Kidney (tissue), 14 donors: ENCODE results near the gene PTPRT. TPM values are rescaled to one million over a fixed set of nuclear protein-coding genes. Genes with fewer than 3 reads are reported as not detected.

Source experiments
- DNase-seq, 5 donors: peaks; one replicate each; pipeline ENCODE4 v3.0.0-alpha.2; 2013 to 2020
- FAIRE-seq: peaks from 2 replicates; lab custom pipeline; 2012; peaks lifted over from hg19 to GRCh38; lab: Jason Lieb, UNC
- H3K27ac ChIP-seq, 2 donors: one replicate each; pipeline ENCODE4 v1.7.0; 2013; ENCODE audit warnings: low read depth in 2 of 2, low read length in 2 of 2, inconsistent platforms in 1 of 2
- H3K27me3 ChIP-seq: one replicate; pipeline ENCODE4 v1.7.1; 2013; ENCODE audit warnings: low read length, inconsistent platforms; ENCODE audit not compliant: control insufficient read depth, insufficient read depth
- H3K36me3 ChIP-seq, 3 donors: one replicate each; pipeline versions ENCODE4 v1.7.0 to v1.7.1; 2013; ENCODE audit warnings: low read length in 3 of 3, control low read depth in 1 of 3, inconsistent platforms in 1 of 3; ENCODE audit not compliant: insufficient read depth in 3 of 3, control insufficient read depth in 2 of 3
- H3K4me1 ChIP-seq, 3 donors: one replicate each; pipeline versions ENCODE4 v1.7.0 to v1.7.1; 2013; ENCODE audit warnings: low read length in 3 of 3, inconsistent platforms in 1 of 3, low read depth in 1 of 3; ENCODE audit not compliant: control insufficient read depth in 2 of 3, insufficient read depth in 2 of 3
- H3K4me3 ChIP-seq, 3 donors: one replicate each; pipeline versions ENCODE4 v1.7.0 to v1.8.1; 2013; ENCODE audit warnings: low read length in 3 of 3, control low read depth in 1 of 3, inconsistent platforms in 1 of 3
- H3K9ac ChIP-seq, 3 donors: one replicate each; pipeline versions ENCODE4 v1.7.0 to v1.7.1; 2013; ENCODE audit warnings: low read length in 3 of 3, control low read depth in 1 of 3, inconsistent platforms in 1 of 3
- H3K9me3 ChIP-seq, 3 donors: one replicate each; pipeline versions ENCODE4 v1.7.0 to v1.7.1; 2013; ENCODE audit warnings: low read length in 3 of 3, control low read depth in 1 of 3, inconsistent platforms in 1 of 3; ENCODE audit not compliant: control insufficient read depth in 2 of 3, insufficient read depth in 1 of 3
- CTCF ChIP-seq: IDR thresholded peaks from 3 replicates; pipeline ENCODE4 v1.5.1; 2012; ENCODE audit warnings: mild to moderate bottlenecking, moderate library complexity, borderline replicate concordance; ENCODE audit not compliant: insufficient read depth; ENCODE audit errors: extremely low read depth
- intact Hi-C: fragments of 100-400 bp; cut with DNase I; formaldehyde crosslinking; loops from one replicate; pipeline ENCODE4 v1.11.1; 2022
- polyA plus RNA-seq: library from polyadenylated mRNA; stranded (reverse); fragments of 350-450 nt; fragmentation: Illumina TruSeq; extraction: RNeasy Lipid Tissue Mini Kit (QIAGEN cat#74804); gene quantifications from one replicate; pipeline ENCODE4 v1.2.3, GENCODE V29; 2014; ENCODE audit warnings: low read depth, low replicate concordance; ENCODE audit not compliant: insufficient read depth
- total RNA-seq: library from RNA; stranded (reverse); fragmentation: NEBNext Ultra II Directional; extraction: Animal tissue kit (Norgen Biotek cat#: 25700); gene quantifications from one replicate; pipeline ENCODE4 v1.2.1, GENCODE V29; 2021
- donor health status: control.
- donor health status: control.
- donor health status: control.
- donor health status: control.
- donor health status: control.
- donor health status: DM: yes; HTN: yes; CAD: no.
- donor health status: Normal renal cell carcinoma (clear cell type).

The PTPRT gene
- total and polyA plus RNA-seq, 2 donors from 2014 or later, result 0.60 TPM; not detected in 1

DNA sequence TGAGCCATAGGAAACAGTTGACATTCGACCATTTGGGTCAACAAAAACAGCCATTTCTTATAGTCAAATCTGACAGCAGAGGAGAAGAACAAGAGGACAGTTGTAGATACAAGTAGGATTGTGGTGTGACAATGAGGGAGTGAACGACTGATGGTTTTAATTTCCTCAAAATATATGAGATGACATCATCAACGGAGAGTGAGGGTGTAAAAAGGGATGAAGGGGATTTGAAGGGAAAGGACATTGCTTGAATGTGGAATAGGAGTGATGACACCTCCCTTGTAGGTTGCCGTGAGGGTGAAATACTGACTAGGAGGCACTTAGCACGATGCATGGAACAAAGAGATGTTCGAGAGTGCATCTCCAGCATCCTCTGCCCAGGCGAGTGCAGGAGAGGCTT, 1071.7 kb downstream of the PTPRT start:
- intact Hi-C loops, result no loop called here
- FAIRE-seq (no peak), DNase-seq (no peak)
- H3K9me3 ChIP-seq, result no peaks in the 10 kb centered on the region
- no peak overlapping the region for H3K9ac ChIP-seq
- H3K4me1 ChIP-seq, result no peaks in the 10 kb centered on the region
- H3K36me3 ChIP-seq, result no peaks in the 10 kb centered on the region
- H3K27ac ChIP-seq, result no peak overlapping the region
- TF ChIP-seq CTCF, result no peak
- H3K27me3 ChIP-seq, result no peaks in the 10 kb centered on the region
- H3K4me3 ChIP-seq, result no peak overlapping the region

GRCh38 chr20:42113236-42113635, 1076.5 kb downstream of the PTPRT start:
- no peak overlapping the region for H3K4me3 ChIP-seq
- H3K27me3 ChIP-seq, result no peaks in the 10 kb centered on the region
- no peaks in the 10 kb centered on the region for H3K4me1 ChIP-seq
- DNase-seq (no peak), FAIRE-seq (no peak)
- intact Hi-C loops, result no loop called here
- H3K9ac ChIP-seq, result no peak overlapping the region
- TF ChIP-seq CTCF, result no peak
- H3K9me3 ChIP-seq, result no peaks in the 10 kb centered on the region
- H3K36me3 ChIP-seq, result no peaks in the 10 kb centered on the region
- H3K27ac ChIP-seq, result no peak overlapping the region

GRCh38 chr20:42112161-42112560, 1077.5 kb downstream of the PTPRT start:
- DNase-seq (no peak), FAIRE-seq (no peak)
- Histone ChIP-seq H3K36me3 (no peaks in the 10 kb centered on the region), H3K9ac (no peak overlapping the region), H3K27ac (no peak overlapping the region), H3K27me3 (no peaks in the 10 kb centered on the region), H3K9me3 (no peaks in the 10 kb centered on the region), H3K4me1 (no peaks in the 10 kb centered on the region), H3K4me3 (no peak overlapping the region)
- intact Hi-C loops, result no loop called here
- TF ChIP-seq CTCF, result no peak

DNA sequence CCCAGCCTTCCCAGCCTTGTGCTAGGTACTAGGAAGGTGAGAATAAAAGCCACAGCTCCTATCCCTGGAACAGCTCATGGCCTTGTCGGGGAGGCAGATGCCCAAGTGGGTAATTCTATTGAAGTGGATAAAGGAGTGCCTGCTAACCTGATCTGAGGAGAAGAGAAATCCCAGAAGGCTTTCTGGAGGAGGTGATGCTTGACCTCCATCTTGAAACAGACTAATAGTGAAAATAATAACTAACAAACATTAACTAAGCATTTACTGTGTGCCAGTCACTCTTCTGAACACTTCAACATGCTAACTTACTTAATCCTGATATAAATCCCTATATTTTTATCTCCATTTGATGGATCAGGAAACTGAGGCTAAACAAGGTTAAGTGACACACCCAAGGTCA, 1078.4 kb downstream of the PTPRT start:
- no peak overlapping the region for H3K9ac ChIP-seq
- TF ChIP-seq CTCF, result no peak
- no peaks in the 10 kb centered on the region for H3K4me1 ChIP-seq
- FAIRE-seq, result no peak
- no peaks in the 10 kb centered on the region for H3K27me3 ChIP-seq
- DNase-seq, result no peak
- H3K27ac ChIP-seq, result no peak overlapping the region
- H3K9me3 ChIP-seq, result no peaks in the 10 kb centered on the region
- H3K4me3 ChIP-seq, result no peak overlapping the region
- intact Hi-C loops, result no loop called here
- no peaks in the 10 kb centered on the region for H3K36me3 ChIP-seq
